LHCN-M2 (cell line): ENCODE data around the gene WEE1. TPM values are rescaled to one million over a fixed set of nuclear protein-coding genes. Genes with fewer than 3 reads are reported as not detected.
"Not testable (repeated sequence)": the region's sequence is repeated elsewhere in the genome, so short reads cannot be mapped to it uniquely, and the experiment has no call there.

Source experiments
- DNase-seq: peaks from one replicate; pipeline ENCODE4 v3.0.0-alpha.2; 2012; ENCODE audit warnings: low read depth
- polyA plus RNA-seq: library from polyadenylated mRNA; unstranded; fragments of >200 nt; gene quantifications from one replicate; pipeline ENCODE4 v1.2.1, GENCODE V29; 2012; ENCODE audit warnings: missing spikeins
- total RNA-seq: library from RNA; depleted of rRNA; stranded (reverse); fragments of >200 nt; gene quantifications from 2 replicates; pipeline ENCODE4 v1.2.3, GENCODE V29; 2014; rRNA removed

The WEE1 gene
- 69.2 and 87.8 TPM in 2 replicates for total RNA-seq
- polyA plus RNA-seq, result 25.1 TPM

DNA sequence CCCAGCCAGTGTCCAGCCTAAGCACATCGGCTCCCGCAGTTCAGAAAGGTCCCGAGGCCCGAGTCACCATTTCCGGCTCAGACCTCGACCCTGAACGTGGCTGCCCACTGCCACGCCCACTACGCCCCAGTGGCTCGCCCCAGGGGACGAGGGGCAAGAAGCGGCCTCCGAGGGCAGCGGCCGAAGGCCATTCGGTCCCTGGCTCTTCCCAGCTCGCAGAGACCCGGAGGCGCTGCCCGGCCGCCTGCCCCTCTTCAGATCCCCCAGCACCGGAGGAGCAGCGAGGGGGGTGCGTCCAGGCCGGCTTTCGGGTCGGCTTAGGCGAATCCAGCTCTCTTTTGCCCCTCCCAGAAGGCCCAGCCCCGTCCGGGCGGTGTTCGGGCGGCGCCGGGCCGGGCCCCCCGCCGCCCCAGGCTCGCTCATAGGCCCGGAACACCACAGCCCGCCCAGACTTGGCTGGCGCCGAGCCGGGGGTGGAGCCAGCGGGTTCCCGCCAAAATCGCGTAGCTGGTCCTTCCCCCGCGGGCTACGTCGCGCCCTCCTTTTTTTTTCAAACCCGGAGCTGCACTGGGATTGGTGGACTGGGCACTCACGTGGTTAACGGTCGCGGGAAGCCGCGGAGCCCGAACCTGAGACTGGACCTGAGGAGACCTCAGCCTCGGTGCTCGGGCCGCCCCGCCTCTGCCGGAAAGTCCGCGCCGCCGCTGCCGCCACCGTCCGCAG lies at the start of gene WEE1:
Gene WEE1, plus strand, starts transcription at position 619 of the 723 bp plus-strand sequence. CDS start 264 bp downstream, outside the sequence.
- peak; percentile 99 for DNase-seq

DNA sequence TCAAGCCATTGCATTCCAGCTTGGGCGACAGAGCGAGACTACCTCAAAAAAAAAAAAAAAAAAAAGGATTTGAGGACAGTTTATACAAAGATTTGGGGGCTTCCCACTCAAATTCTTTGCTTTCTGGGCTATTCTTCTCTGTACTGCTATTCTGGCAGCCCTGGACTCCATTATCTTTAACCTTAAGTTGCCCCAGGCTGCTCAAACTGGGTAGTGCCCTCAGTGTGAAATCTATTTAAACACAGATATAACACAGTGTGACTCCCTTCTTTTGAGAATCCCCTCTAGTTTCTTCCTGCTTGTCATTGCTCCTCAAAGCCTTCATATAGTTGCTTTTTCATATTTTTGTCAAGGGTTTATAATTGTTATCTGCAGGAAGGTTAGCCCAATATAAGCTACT lies 49.5 kb upstream of the WEE1 start:
- no peak for DNase-seq

DNA sequence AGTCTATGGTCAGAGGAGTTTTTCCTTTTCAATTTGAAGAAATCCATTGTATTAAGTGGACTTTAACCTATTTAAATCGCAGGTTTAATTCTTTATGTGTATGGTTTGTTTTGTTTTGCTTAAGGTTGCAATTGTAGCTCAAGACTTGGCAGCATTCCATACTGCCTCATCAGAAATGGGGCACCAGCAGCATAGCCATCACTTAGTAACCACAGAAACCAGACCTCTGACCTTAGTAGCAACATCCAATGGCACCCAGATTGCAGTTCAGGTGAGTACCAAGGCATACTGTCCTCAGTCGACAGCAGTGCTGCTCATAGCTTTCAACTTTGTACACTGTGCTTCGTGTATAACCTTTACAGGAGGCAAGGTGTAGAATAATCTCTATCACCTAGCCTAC lies 48.4 kb upstream of the WEE1 start:
- DNase-seq, result peak; percentile 52

DNA sequence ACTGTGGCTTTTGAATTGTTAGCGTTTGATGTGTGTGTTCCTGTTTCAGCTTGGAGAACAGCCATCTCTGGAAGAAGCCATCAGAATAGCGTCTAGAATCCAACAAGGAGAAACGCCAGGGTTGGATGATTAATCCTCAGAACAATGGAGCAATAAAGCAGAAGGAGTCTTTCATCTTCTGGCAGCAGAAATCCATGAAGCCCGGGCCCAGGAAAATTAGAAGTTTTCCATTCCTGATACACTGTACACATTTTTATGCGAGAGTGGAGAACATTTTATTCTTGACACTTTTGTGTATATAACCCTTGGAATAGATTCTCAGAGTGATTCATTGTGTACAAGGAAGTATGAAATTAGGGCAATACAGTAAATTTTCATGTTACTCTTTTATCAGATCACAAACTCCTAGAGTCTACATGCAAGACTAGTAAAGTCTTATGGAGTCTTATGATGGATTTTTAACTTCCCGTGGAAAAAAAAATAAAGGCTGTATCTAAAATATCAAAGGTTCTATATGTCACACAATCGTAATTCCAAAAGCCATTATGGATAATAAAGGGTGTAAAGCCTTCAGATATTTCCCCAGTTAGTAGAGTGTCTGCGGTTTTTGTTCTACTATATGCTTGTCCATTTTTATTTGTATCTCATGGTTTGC lies 45.9 kb upstream of the WEE1 start:
- DNase-seq, result peak; percentile 66

DNA sequence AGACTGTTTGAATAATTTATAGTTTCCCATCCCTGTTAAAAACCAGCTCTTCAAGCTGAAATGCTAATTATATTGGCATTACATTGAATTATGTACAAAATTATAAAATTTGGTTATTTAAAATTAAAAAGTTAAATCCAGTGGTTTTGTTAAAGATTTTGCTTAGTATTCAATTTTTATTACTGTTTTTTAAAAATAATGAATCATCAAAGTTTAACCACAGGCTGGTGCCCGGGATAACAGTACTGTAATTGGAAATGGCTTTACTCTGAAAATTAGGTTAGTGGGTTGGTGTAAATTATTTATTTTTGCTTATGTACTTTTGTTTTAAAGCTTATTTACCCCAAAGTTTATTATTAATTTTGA lies 45.4 kb upstream of the WEE1 start:
- DNase-seq, result peak; percentile 30

DNA sequence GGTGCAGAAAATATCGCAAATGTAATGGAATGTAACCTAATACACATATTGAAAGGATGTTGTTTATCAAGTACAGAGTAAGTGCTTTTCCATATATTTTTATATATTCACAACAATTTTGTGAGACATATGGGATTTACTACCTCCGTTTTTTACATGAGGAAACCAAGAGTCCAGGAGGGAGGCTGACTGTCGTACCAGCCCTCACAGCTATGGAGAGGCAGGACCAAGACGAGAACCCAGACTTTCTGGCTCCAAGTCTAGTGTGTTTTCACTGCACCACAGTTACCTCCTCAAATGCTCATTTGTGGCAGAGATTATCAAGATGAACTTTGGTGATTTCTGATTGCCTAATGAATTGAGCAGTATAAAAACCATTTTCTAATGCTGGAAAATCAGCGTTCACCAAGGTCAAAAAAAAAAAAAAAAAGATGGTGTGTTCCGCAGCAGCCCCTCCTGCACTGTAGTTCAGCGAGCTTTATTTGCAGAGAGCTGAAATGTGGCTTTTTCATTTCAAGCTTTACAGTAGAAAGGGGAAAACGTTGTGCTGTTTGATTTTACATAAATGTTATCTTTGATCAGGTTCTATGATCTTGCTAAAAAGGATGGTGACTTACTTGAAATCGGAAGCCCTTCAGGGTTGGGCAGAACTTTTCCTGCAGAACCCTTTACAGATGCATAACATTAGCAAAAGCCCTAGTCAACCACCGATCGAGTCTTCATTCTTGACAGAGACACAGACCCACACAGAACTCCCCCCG lies 44.7 kb upstream of the WEE1 start:
- DNase-seq, result no peak

DNA sequence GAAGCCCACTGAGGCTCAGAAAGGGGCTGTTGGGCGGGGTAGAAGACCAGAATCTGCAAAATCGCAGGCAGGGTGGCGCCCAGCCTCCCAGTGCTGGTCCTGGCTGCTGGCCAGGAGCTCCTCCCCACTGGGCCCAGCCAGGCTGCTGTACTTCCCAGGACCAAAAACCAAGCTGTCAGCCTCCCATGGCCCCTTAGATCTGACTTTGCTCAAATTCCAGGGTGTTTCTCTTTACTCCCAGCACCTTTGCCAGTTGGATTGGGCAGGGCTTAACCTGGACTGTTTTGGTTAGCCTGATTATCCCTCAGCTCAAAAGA lies 44.2 kb upstream of the WEE1 start:
- DNase-seq, result no peak

DNA sequence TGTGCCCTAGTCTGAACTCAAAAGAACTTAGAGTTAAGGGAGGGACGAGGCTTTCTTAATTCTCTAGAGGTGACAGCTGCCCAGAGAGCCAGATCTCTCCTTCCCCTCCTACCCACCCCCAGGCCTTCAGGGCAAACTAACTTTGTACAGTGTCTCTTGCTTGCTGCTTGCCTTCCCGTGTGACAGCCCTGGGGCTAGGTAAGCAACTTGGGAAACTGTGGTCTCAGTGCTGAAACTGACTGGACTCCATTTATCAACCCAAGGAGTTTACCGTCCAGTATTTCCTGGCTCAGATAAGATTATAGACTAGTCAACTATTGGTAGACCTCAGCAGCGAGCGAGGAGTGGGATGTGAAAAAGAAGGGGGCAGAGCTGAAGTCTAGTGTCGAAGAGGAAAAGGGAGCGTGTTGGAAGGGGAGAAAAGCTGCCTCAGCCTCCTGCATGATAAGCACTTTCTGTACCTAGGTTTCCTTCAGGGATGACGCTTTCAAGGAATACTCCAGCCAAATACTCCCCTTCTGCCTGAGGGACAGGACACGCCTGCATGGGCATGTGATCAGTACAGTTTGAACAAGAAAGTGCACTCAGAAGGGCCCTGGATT lies 43.3 kb upstream of the WEE1 start:
- DNase-seq, result no peak

DNA sequence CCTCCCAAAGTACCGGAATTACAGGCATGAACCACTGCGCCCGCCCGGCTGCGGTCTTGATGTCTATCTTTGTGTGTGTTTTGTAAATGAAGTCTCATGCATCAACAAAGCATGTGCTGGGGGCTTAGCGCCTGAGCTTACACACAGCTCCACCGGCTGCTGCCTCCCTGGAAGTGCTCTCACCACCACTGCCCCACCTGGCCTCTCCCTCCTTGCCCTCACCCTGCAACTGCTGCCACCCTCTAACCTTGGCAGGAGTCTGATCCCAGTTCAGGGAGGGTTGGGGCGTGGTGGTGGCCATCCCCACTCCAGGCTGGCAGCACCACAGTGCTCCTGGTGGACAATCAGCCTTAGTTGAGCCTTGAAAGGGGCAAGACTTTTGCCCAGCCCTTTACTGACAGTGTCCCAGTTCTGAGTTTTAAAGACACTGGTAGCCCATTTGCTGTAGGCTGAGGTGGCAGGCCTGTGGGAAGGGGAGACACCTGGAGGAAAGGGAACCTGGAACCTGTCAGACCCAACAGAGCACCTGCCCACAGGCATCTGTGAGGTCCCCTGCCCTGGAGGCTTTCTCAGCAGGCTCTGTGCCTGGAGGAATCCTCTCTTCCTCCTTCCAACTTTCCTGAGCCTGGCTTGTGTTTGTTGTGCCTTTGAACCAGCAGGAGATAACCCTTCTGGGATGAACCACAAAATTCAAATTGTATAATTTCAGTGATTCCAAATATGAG lies 42.4 kb upstream of the WEE1 start:
- no peak for DNase-seq

DNA sequence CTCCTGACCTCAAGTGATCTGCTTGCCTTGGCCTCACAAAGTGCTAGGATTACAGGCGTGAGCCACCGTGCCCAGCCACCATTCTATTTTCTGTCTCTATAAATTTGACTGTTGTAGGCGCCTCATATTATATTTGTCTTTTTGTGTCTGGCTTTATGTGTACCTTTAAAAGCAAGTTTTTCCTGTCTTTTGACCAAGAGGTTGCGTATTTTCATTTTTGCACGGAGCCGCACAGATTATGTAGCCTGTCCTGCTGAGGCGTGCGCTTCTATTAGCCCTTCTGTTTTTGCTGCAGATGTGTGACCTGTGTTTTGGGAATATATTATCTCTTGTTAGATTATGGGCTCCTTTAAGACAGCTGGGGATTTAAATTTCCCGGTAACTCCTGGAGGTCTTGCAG lies 40.4 kb upstream of the WEE1 start:
- DNase-seq, result no peak

DNA sequence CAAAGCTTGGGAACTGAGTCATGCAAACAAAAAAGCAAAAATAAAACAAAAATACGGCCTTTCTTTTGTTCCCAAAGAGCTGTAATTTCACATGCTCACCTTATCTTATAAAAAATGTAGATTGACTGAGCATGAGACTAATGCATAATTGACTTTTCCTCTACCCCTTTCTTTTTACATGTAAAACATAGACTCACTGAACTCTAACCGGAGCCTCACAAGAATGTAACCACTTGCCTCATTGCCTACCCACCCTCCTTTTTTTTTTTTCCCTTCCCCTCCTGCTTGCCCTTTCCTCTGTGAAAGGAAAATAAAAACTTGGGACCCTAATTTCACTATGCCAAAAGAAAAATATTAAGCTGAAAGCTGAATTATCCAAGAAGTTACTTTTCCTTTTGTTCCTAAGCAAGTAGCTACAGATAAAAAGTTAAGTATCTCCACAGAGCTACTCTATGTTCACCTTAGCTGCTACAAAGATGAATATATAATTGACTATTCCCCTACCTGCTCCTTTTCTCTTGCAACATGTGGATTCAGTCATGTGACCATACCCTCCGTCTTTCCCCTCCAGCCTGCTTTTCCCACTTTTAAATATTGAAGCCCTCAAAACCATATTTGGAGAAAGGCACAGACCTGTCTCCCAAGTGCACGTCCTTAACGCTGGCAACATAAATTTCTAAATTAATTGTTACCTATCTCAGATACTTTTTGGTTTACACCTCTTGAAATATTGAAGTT lies 39.6 kb upstream of the WEE1 start:
- DNase-seq, result no peak

DNA sequence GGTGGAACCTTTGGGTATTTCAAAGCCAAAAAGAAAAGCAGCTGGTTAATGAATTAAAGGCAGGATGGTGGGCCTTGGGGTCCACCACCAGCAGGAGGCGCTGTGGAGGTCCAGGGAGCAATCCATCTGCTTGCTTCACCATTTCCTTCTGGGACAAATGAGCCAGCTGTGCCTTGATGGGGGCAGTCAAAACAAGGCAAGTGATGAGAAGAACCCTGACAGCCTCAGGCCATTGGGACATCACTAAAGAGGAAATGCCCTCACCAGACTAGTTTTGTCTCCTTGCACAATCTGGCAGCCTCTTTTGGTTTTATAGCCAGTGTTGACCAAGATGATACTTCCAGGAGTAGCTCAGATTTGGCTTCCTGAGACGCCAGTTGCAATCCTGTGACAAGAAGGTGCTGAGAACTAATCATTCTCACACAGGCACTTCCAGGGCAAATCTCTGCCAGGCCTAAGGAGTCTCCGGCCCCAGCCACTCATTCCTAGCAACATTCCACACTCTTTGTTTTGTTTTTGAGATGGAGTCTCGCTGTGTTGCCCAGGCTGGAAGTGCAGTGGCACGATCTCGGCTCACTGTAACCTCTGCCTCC lies 38.2 kb upstream of the WEE1 start:
- DNase-seq, result peak; percentile 71

DNA sequence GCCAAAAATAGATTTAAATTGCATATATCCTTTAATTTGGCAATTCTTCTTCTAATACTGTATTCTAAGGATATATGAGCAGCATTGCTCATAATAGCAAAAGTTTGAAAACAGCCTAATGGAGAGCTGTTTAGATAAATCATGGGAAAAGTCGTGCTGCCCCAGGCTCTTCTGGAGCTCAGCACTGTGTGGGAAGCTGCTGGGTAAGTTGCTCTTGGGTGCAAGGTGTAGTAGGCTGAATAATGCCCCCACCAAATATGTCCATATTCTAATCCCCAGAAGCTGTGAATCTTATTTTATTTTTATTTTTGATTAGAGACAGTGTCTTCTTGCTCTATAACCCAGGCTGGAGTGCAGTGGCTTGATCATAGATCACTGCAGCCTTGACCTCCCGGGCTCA lies 34.9 kb upstream of the WEE1 start:
- DNase-seq, result no peak

DNA sequence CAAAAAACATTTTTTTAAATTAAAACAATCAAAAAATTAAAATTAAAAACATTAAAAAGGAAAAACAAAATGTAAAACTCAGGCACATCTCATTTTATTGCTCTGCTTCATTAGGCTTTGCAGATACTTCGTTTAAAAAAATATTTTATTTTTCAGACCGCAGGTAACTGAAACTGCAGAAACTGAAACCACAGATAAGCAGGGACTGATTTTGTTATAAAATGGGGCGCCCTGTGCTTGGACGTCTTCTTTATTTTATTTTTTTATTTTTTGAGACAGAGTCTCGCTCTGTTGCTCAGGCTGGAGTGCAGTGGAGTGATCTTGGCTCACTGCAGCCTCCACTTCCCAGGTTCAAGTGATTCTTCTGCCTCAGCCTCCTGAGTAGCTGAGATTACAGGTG lies 24.3 kb upstream of the WEE1 start:
- not testable (repeated sequence) for DNase-seq

DNA sequence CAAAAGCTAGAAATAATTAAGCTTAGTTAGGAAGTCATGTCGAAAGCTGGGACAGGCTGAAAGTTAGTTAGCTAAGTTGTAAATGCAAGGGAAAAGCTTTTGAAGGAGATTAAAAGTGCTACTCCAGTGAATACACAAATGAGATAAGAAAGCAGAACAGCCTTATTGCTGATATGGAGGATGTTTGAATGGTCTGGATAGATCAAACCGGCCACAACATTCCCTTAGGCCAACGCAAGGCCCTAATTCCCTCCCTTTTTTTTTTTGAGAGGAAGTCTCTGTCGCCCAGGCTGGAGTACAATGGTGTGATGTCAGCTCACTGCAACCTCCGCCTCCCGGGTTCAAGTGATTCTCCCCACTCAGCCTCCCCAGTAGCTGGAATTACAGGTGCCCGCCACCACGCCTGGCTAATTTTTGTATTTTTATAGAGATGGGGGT lies 23.3 kb upstream of the WEE1 start:
- DNase-seq, result no peak

DNA sequence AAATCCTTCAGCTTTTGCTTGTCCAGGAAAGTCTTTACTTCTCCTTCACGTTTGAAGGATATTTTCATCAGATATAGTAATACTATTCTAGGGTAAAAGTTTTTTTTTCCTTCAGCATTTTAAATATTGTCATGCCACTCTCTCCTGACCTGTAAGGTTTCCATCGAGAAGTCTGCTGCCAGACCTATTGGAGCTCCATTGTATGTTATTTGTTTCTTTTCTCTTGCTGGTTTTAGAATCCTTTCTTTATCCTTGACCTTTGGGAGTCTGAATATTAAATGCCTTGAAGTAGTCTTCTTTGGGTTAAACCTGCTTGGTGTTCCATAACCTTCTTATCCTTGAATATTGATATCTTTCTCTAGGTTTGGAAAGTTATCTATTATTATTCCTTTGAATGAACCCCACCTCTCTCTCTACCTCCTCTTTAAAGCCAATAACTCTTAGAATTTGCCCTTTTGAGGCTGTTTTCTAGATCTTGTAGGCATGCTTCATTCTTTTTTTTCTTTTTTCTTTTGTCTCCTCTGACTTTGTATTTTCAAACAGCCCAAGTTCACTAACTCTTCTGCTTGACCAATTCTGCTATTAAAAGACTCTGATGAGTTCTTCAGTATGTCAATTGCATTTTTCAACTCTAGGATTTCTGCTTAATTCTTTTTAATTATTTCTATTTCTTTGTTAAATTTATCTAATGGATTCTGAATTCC lies 12.0 kb upstream of the WEE1 start:
- no peak for DNase-seq

DNA sequence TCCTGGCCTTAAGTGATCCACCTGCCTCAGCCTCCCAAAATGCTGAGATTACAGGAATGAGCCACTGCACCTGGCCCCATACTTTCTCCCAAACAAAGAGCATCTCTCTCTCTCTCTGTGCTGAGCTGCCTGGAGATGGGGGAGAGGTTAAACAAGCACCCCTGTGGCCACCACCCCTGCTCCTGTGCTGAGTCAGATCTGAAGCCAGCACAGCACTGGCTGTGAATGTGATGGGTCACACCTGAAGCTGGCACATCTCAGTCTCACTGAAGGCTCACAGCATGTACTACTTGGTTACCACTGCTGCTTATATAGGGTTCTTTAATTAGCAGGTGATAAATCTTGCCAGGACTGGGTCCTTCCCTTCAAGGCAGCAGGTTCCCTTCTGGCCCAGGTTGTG lies 10.8 kb upstream of the WEE1 start:
- no peak for DNase-seq

DNA sequence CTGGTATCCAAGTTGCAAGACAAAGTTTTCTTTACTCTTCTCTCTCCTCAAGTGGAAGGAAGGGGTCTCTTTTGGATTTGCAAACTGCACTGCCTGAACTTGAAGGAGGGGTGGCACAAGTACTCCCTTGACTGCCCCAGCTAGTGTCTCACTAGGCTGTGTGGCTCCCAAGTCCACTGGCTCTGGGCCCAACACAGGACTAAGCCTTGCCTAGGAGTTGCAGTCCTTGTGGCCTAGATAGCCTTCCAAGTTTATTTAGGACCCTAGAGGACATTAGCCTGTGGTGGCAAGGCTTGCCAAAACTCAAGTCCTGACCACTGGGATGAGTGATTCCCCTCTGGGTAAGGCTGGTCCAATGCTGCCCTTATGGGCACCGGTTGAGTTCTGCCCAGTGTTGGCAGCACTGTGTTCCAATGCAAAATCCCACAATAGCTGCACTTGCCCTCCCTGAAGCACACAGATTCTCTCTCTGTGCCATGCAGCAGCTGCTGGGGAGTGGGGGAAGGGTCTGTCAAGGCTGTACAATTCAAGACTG lies 10.2 kb upstream of the WEE1 start:
- no peak for DNase-seq

DNA sequence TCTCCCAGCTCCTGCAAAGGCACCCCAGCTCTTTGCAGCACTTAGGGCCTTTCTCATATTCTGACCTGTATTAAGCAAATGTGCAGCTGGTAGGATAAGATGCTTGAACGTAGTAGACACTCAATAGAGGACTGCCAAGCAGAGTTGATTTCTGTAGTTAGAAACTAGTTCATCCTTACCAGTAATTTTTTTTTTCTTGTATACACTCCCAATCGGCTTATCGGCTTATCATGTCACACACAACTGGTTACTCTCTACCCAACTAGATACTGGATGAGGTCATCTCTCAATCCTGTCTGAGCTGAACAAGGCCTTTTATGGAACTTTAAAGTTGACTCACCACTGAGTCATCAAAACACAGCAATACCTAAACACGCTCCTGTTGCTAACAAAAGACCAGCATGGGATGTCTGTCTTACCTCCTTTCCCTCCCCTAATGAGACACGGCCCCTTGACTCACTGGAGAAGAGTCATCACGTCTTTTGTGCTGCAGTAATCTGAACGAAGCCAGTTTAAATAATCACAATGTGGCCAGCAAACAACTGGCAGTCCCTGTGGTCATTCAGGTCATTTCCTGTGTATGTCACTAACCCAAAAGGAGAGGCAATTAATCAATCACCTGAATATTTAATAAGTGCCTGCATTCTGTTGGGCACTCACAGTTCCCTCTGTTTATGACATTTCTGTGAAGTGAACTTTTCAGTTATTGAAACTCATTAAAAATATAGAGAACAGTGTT lies 7.5 kb upstream of the WEE1 start:
- peak; percentile 100 for DNase-seq
